Activated CD4-positive, alpha-beta T cell treated with anti-CD3 and anti-CD28 coated beads, Interleukin-2, Interleukin-4, amounts not matched to agents 100 ng/mL and 50 ng/mL, durations not matched to agents 16 hours and 8 hours (primary cell): Measurements from ENCODE around the gene GFRA4.

Experiments used
- DNase-seq: peaks from one replicate; pipeline ENCODE4 v3.0.0-alpha.2; 2020; ENCODE audit warnings: low spot score

The GFRA4 gene

GRCh38 chr20:3673221-3674070 lies 10.2 kb upstream of the GFRA4 start:
- no peak for DNase-seq

DNA sequence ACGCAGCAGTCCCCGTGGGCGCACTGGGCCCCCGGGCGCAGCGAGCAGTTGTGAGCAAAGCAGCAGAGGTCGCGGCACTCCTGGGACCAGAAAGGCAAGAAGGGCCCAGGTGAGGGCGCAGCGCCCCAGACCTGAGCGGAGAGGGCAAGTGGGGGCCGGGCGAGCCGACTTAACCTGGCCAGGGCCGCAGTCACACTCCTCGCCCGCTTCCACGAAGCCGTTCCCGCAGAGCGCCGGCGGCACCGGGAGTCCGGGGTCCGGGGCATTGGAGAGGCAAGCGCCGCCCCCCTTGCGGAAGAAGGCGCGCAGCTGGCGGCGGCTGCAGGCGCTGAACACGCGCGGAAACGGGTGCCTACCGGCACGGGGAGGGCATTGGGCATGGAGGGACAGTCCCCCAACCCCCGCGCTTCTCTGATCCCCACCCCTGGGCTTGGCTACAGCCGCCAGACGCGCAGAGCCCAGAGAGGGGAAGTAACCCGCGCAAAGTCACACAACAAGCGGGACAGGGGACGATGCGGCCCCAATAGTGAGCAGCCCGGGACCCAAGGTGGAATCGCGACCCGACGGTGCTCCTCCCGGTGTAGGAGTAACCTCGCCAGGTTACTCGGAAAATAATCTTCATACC lies 9.5 kb upstream of the GFRA4 start:
- no peak for DNase-seq

- no peak for DNase-seq
Observed at GRCh38 chr20:3671986-3672546, 8.9 kb upstream of the GFRA4 start.

DNA sequence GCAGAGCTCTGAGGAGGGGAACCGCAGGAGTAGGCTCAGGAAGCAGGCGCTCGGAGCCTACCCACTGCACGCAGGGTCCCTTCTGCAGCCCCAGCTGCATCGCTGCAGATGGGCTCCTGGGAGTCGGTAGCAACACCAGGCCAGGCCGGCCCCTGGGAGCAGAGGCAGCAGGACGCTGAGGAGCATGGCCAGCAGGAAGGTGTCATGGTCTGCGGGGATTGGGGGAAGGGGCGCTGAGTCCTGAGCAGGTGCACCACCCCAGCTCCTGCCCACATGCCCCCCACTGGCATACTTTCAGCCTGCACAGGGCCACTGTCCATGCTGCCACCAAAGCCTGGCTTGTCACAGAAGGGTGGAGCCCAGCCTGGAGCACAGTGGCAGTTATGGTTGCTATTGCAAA lies 7.7 kb upstream of the GFRA4 start:
- DNase-seq: no peak

- no peak for DNase-seq
Observed at GRCh38 chr20:3670511-3670910, 7.3 kb upstream of the GFRA4 start.

DNA sequence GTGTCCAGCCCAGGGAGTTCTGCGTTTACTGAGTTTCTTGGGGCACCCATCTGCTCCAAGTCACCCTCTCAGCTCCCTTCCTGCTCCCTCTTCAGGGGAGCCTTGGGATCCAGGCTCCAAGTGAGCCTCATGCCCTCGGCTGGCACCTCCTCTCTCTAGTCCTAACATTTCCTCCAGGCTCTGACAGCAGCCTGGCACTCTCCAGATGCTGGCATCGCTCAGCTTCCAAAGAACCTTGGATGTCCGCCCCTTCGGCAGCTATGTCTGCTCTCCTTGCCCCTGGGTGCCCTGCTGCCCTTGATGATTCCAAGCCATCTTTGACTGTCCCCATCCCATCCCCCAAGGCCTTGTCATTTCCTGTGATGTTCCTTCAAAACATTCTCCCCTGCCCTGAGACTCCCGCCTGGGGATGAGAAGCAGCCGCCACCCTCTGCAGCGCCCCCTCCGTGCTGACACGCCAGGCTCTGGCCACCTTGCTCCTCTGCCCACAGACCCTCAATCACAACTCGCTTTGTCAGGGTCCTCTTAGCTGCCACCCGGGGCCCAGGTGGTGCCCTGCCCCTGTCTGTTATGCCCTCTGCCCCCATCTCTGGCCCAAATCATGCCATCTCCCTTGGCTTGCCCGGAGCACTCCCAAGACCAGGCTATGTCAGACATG lies 6.6 kb upstream of the GFRA4 start:
- no peak for DNase-seq

DNA sequence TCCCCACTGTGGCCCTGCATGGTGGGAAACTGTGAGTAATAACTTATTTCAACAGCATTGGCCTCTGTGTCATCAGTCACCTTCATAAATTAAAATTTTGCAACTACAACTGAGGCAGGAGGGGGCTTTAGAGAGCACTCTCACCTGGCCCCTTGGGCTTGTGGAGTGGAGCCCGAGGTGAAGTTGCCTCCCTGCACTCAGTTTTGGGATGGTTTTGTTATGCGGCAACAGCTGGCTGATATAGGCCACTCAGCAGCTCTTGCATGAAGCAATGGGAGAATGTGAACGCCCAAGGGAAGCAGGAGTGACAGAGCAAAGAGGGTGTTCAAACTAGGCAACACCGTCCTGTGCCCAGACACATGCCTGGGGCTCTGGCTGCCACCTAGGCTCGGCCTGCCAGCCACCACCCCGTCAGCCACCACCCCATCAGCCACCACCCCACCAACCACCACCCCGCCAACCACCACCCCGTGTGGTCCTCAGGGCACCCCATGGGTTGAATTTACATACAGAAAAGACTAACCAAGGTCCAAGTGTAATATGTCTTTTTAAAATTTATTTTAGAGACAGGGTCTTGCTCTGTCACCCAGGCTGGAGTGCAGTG lies 4.3 kb upstream of the GFRA4 start:
- DNase-seq: no peak

- no peak for DNase-seq
Observed at GRCh38 chr20:3663858-3664257, 659 bp upstream of the GFRA4 start.

- DNase-seq: no peak
Observed at GRCh38 chr20:3661814-3662665, 1.2 kb downstream of the GFRA4 start.

GRCh38 chr20:3661060-3661813 lies 2.0 kb downstream of the GFRA4 start:
- DNase-seq: no peak

- DNase-seq: no peak
Observed at GRCh38 chr20:3660262-3661059, 2.7 kb downstream of the GFRA4 start.

- no peak for DNase-seq
Observed at GRCh38 chr20:3659492-3660261, 3.5 kb downstream of the GFRA4 start.

- DNase-seq: peak; percentile 78
Observed at GRCh38 chr20:3658716-3659491, 4.3 kb downstream of the GFRA4 start.

GRCh38 chr20:3658019-3658715 lies 5.0 kb downstream of the GFRA4 start:
- DNase-seq: no peak

GRCh38 chr20:3655131-3655405 lies 8.1 kb downstream of the GFRA4 start:
- DNase-seq: no peak

- DNase-seq: no peak
Observed at GRCh38 chr20:3654326-3655130, 8.7 kb downstream of the GFRA4 start.

GRCh38 chr20:3653921-3654320 lies 9.3 kb downstream of the GFRA4 start:
- DNase-seq: no peak
